Measurements from ENCODE around the gene P3R3URF. TPM values are rescaled to one million over a fixed set of nuclear protein-coding genes. Genes with fewer than 3 reads are reported as not detected.

The P3R3URF gene
- polyA plus RNA-seq, 1 donor = not detected

- no peak for DNase-seq (ENCODE audit: low read depth)
These were observed 17.8 kb upstream of the P3R3URF start for GRCh38 chr1:46193984-46194570.

GRCh38 chr1:46193285-46193684, 17.0 kb upstream of the P3R3URF start:
- DNase-seq (ENCODE audit: low read depth) = no peak

- DNase-seq (ENCODE audit: low read depth) = no peak
These were observed 15.9 kb upstream of the P3R3URF start for GRCh38 chr1:46192171-46192570.

GRCh38 chr1:46191033-46191701, 14.9 kb upstream of the P3R3URF start:
- DNase-seq (ENCODE audit: low read depth) = no peak

GRCh38 chr1:46190539-46190938, 14.3 kb upstream of the P3R3URF start:
- DNase-seq (ENCODE audit: low read depth) = no peak

- DNase-seq (ENCODE audit: low read depth) = no peak
These were observed 12.2 kb upstream of the P3R3URF start for GRCh38 chr1:46188295-46189030.

GRCh38 chr1:46187106-46187869, 11.0 kb upstream of the P3R3URF start:
- DNase-seq (ENCODE audit: low read depth) = no peak

GRCh38 chr1:46186076-46186475, 9.8 kb upstream of the P3R3URF start:
- no peak for DNase-seq (ENCODE audit: low read depth)

DNA sequence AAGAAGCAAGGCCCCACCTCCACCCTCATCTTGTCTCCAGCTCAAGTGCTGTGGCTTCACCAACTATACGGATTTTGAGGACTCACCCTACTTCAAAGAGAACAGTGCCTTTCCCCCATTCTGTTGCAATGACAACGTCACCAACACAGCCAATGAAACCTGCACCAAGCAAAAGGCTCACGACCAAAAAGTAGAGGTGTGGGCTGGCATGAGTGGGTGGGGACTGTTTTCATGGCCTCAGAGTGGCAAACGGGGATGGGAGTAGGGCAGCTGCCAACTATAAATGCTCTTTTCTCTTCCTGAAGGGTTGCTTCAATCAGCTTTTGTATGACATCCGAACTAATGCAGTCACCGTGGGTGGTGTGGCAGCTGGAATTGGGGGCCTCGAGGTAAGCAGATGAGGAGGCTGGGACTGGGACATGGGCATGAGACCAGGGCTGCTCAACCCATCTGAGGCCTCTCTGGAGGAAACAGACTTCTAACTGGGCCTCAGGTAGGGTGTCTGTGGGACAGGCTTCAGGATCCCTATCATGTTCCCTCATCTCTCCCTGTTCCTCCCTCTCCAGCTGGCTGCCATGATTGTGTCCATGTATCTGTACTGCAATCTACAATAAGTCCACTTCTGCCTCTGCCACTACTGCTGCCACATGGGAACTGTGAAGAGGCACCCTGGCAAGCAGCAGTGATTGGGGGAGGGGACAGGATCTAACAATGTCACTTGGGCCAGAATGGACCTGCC, 8.8 kb upstream of the P3R3URF start:
- no peak for DNase-seq (ENCODE audit: low read depth)

DNA sequence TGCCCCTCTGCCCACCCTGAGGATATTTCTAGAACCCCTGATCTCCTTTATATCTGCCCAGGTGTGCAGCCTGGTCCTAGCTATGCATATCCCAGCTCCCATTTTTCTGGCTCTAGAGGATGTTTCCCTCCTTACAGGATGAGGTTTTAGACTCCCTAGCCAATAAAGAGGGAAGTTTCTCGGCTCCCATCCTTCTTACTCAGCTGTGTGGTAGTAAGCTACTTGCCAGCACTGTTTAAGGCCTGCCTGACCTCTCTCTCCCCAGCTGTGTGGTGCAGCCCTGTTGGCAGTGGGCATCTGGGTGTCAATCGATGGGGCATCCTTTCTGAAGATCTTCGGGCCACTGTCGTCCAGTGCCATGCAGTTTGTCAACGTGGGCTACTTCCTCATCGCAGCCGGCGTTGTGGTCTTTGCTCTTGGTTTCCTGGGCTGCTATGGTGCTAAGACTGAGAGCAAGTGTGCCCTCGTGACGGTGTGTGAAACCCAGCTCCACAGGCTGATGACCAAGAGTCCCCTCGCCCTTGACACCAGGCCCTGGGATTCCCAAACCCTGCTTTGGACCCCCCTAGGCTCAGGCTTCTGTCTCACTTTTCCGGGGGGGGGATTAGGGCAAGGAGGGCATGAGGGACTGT, 7.8 kb upstream of the P3R3URF start:
- no peak for DNase-seq (ENCODE audit: low read depth)

DNA sequence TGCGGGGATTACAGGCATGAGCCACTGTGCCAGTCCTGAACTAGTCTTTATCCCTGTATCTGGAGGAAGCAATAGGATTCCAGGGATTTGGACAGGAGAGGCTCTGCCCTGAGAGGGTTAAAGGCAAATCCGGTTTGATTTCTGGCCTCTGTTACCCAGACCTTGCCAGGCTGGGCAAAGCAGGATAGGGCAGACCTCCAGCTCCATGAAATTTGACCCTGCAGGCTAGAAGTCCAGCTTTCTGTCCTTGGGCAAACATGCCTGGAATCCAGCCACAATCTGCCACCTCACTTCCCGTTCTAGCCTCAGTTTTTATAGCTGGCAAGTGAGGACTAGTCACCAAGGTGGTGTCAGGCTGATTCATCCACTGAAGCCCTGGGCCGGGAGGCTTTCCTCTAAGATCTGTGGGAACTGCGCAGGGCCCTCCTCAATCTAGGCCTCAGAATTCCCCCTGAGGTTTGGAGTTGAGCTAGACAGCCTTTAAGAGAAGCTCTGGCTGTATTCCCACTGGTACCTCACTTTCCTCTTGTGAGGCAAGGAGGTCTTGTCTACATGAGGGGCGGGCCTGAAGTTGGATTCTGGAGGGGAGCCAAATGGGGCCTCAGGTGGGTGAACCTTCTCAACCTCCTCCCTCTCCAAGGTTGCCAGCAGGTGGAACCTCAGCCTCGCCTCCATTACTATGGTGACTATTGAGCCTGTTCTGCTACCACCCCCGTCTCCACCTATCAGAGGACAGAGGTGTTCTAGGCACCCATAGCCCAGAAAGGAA, 7.0 kb upstream of the P3R3URF start:
- no peak for DNase-seq (ENCODE audit: low read depth)

- no peak for DNase-seq (ENCODE audit: low read depth)
These were observed 5.3 kb upstream of the P3R3URF start for GRCh38 chr1:46181343-46182260.

GRCh38 chr1:46180082-46180616, 3.9 kb upstream of the P3R3URF start:
- DNase-seq (ENCODE audit: low read depth) = no peak

GRCh38 chr1:46179138-46180081, 3.1 kb upstream of the P3R3URF start:
- peak; percentile 67 for DNase-seq (ENCODE audit: low read depth)

- no peak for DNase-seq (ENCODE audit: low read depth)
These were observed 1.0 kb downstream of the P3R3URF start for GRCh38 chr1:46175243-46175642.

DNA sequence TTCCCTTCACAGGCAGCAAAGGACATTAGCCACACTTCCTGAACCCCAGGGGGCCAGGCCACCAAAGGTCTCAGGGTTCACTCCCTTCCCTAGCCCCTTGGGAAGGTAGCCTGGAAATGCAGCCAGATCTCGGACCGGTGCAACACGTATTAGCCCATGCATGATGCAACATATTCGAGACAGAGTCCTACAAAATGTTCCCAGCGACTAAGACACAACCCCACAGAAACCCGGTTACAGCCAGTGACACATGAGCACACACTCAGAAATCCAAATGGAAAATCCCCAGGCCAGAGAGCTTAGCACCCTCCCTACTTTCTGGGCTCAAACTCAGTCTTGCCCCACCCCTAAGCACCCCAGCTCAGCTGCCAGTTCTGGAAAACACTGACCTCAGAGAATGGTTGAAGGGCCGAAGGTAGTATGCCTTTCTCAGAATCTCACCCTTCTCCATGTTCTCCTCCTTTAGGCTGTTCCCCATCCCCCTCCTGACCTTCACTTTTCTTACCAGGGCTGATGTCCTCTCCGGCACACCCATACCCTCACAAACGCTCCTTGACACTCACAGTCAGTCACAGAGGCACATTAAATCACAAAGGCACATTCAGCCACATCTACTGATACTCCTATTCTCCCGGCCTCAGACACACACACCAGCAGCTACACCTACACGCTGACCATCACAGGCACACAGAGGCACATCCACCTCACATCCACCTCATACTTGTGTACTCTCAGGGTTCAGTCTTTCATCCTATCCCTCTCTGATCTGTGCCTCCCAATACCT, 1.6 kb downstream of the P3R3URF start, which contains the start of gene TSPAN1:
Gene TSPAN1, plus strand, starts transcription at position 640 of the 784 bp plus-strand sequence. CDS start 6,021 bp downstream, outside the sequence.
- DNase-seq (ENCODE audit: low read depth) = no peak

DNA sequence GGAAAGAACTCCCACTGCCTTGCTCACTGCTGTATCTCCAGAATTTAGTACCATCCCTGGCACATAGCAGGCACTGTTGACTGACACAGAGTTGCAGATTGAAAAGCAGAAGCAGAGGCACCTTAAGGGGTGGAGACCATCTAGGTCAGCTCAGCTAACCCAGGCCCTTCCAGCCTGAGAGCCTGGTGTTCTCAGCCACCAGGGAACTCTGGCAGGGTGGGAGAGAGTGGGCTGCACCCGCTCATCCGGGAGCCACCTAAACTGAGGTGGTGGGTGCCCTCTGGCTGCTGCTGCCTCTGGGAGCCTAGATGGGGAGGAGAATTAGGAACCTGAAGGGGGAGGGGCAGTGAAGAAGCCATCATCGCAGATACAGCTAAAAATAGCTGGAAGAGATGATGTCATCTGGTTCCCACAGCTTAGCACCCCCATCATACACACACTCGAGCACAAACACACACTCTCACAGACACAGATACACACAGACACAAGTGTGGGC, 2.9 kb downstream of the P3R3URF start:
- no peak for DNase-seq (ENCODE audit: low read depth)

Data from forelimb muscle (tissue), 1 donor.